Coronary artery (tissue), 2 donors: Measurements from ENCODE around the gene ZNF576.

Experiments
- DNase-seq: peaks from one replicate; pipeline ENCODE4 v3.0.0-alpha.2; 2017; ENCODE audit warnings: low spot score
- H3K27ac ChIP-seq, 2 donors: fragments of 200-600 bp; sonication (generic); one replicate each; pipeline ENCODE4 v1.5.1; 2016 to 2019
- H3K4me3 ChIP-seq: fragments of 200-600 bp; sonication (generic); 2 replicates; pipeline ENCODE4 v1.5.1; 2016; ENCODE audit warnings: mild to moderate bottlenecking, moderate library complexity
- TF ChIP-seq, protein P1 (sequence below): fragments of 200-600 bp; sonication (generic); IDR thresholded peaks from one replicate; pipeline ENCODE4 v1.5.1; 2019; ENCODE audit warnings: antibody characterized with exemption

ZNF576 gene

DNA sequence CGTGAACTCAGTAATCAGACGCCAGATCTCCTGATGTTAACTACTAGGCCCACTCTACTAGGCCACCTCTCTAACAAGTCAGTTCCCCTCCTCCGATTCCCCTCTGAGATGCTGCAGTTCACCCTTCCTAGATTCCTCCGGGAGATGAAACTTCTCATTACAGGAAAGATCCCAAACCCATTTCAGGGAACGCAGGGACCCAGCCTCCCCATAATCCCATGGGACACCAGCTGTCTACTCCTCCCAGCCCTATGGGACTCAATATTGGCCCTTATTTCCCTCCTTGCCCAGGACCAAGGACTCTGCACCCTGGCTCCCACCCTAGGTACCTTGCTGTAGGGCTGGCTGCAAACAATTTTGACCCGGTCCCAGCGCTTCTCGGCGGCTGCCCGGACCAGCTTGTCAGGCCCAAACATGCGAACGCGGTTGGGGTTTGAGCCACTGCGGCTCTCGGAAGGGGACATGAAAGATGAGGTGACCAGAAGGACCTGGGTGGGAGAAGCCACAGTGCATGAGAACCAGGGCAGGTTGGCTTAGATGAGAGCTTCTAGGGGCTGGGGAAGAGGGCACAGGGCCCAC, 42.0 kb upstream of the ZNF576 start:
- TF ChIP-seq, protein P1, sequence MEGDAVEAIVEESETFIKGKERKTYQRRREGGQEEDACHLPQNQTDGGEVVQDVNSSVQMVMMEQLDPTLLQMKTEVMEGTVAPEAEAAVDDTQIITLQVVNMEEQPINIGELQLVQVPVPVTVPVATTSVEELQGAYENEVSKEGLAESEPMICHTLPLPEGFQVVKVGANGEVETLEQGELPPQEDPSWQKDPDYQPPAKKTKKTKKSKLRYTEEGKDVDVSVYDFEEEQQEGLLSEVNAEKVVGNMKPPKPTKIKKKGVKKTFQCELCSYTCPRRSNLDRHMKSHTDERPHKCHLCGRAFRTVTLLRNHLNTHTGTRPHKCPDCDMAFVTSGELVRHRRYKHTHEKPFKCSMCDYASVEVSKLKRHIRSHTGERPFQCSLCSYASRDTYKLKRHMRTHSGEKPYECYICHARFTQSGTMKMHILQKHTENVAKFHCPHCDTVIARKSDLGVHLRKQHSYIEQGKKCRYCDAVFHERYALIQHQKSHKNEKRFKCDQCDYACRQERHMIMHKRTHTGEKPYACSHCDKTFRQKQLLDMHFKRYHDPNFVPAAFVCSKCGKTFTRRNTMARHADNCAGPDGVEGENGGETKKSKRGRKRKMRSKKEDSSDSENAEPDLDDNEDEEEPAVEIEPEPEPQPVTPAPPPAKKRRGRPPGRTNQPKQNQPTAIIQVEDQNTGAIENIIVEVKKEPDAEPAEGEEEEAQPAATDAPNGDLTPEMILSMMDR, result no peak
- no peak for DNase-seq
- H3K27ac ChIP-seq, result no peak overlapping the region
- no peak overlapping the region for H3K4me3 ChIP-seq

DNA sequence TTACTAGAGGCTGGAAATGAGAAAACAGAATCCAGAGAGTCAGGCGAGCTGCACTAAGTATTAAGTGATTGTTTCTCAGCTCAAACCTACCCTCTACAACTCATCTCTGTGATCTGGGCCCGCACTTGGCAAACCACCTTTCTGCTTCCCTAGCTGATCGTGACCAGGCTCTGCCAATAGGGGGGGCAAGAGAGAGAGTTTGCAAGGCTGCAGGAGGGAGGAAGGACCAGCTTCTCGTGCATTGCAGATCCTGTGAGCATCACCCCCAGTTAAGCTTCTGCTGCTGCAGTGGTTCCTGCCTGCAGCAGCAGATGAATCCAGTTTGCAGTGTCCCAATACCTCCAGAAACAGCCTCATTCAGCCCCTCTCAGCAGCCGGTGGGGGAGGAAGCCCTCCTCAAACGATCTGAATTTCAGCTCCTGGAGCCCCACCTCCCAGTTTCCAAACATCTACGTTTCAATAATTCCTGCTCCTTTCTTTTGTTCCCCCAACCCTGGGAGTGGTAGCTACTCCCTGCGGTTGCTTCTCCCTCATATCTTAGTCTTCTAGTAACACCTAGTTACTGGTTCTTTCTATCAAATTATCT, 41.1 kb upstream of the ZNF576 start:
- Histone ChIP-seq H3K4me3 (no peak overlapping the region), H3K27ac (no peak overlapping the region)
- no peak for DNase-seq
- TF ChIP-seq, protein P1, result peak; percentile 23

DNA sequence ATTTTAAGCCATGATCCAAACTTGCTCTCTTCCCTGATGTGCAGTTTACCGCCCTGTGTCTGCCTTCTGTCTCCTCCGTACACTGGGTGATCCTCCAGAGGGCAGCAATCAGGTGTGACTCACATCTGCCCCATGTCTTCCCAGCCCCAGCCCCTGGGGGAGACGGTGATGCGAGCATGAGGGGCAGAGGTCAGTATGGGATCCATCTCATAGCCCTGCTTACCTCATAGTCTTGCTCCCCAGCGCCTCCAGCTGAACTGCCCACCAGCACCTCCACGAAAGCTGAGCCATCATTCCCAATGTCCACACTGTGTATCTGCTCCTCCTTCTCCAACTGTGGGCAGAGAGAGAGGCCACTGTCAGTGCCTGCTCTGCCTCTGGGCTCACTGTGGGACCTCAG, 35.7 kb upstream of the ZNF576 start:
- no peak overlapping the region for H3K27ac ChIP-seq
- TF ChIP-seq, protein P1, result no peak
- no peak for DNase-seq
- no peak overlapping the region for H3K4me3 ChIP-seq

DNA sequence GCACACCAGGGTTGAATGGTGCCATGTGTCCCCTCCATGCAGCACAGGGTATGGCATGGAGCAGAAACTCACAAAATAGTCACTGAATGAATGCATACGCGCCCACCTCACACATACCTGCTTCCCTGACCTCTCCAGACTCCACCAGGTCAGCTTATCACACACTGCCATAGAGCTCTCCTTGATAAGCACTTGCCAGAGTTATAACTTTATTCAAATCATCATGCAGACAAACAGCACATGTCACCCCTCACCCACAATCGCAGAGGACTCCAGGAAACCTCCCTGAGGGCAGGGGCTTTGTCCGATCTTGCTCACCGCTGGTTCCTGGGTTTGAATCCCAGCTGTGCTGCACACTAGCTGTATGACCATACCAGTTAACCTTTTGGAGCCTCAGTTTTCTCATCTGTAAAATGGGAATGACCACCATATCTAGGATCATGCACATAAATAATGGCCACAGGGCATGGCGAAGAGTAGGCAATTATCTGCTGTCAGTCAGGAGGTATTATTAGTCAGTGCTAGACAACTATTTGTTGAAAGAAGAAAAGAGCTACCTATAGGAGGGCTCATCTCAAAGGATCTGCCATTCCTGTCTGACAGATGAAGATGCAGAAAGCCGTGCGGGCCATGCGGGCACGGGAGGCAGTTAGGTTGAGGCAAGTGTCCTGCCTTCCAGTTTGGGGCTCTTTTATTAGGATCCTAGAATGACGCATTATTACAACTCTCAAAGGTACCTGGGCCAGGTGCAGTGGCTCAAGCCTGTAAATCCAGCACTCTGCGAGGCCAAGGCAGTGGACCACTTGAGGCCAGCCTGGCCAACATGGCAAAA, 35.0 kb upstream of the ZNF576 start:
- H3K27ac ChIP-seq, result no peak overlapping the region
- TF ChIP-seq, protein P1, result no peak
- no peak for DNase-seq
- H3K4me3 ChIP-seq, result no peak overlapping the region

DNA sequence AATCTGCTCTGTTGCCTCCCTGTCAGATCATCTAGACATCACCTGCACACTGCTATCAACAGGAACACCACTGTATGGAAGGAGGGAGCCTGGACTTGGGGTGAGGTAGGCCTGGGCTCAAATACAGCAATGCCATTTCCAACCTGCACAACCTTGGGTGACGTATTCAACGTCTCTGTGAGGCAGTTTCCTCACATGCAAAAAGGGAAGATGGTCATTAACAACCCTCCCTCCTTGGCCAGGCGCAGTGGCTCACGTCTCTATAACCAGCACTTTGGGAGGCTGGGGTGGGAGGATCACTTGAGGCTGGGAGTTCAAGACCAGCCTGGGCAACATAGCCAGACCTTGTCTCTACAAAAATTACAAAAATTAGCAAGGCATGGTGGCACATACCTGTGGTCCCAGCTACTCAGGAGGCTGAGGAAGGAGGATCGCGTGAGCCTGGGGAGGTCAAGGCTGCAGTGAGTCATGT, 34.1 kb upstream of the ZNF576 start:
- Histone ChIP-seq H3K27ac (peak overlapping the region; percentile 77), H3K4me3 (no peak overlapping the region)
- TF ChIP-seq, protein P1, result no peak
- no peak for DNase-seq

DNA sequence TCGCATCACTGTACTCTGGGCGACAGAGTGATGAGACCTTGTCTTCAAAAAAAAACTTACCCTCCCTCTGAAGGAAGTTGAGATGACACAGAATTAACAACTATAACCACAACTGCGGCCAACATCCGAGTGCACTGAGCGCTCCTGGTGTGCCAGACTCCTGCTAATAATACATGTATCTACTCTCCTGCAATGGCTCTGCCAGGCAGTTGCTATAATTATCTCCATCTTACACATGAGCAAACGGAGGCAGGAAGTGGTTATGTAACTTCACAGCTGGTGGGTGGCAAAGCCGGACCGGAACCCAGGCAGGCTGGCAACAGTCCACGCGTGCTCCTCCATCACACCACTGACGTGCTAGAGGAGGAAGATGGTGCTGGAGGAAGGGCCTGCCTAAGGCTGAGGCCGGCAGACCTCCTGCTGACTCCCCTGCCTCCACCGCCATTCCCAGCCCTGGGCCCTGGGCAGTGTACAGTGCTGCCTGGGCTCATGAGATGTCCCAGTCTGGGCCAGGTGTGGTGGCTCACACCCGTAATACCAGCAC, 33.6 kb upstream of the ZNF576 start:
- no peak for DNase-seq
- Histone ChIP-seq H3K27ac (peak overlapping the region; percentile 77), H3K4me3 (no peak overlapping the region)
- TF ChIP-seq, protein P1, result no peak
